ENCODE data around the gene PDK3. TPM values are rescaled to one million over a fixed set of nuclear protein-coding genes. Genes with fewer than 3 reads are reported as not detected.

Gene PDK3
- total RNA-seq = 5.2 and 10.5 TPM in 2 replicates

DNA sequence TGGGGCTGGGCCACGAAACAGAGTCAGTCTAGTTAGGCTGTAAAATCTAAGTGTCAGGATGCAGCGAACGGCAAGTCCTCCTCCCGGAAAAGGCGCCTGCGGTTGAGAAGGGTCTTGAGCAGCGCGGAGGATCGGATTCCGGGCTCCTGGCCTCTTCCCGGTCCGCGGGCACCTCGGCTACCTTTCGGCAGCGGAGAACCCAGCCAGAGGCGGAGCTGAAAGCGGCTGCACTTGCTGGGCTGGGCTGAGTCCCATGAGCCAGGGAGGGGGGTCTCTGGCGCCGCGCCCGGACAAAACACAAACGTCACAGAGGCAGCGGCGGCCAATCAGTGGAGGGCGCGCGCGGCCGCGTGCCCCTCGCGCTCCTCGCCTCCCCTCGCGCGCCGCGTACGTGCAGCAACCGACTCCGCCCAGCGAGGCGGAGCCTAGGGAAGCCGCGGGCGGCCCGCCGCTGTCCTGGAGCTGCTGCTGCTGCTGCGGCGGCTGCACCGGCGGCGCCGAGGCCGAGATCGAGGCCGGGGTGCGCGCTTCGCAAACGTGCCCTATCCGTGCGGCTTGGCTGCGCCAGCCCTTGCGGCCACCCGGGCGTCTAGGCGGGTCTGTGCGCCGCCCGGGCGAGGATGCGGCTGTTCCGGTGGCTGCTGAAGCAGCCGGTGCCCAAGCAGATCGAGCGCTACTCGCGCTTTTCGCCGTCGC, at the start of gene PDK3:
Gene PDK3, plus strand, starts transcription at position 451 of the 696 bp plus-strand sequence. Its CDS starts 170 bp downstream, at position 621.
- Histone ChIP-seq H3K36me3 (ENCODE audit: control insufficient read depth, insufficient read depth, low read length) (no peaks in the 10 kb centered on the region), H3K4me3 (ENCODE audit: low read depth, low read length) (peak within 1 kb of the TSS; percentile 66), H3K27me3 (ENCODE audit: control insufficient read depth, insufficient read depth, low read length) (no peaks in the 10 kb centered on the region)
- TF ChIP-seq, protein P1, sequence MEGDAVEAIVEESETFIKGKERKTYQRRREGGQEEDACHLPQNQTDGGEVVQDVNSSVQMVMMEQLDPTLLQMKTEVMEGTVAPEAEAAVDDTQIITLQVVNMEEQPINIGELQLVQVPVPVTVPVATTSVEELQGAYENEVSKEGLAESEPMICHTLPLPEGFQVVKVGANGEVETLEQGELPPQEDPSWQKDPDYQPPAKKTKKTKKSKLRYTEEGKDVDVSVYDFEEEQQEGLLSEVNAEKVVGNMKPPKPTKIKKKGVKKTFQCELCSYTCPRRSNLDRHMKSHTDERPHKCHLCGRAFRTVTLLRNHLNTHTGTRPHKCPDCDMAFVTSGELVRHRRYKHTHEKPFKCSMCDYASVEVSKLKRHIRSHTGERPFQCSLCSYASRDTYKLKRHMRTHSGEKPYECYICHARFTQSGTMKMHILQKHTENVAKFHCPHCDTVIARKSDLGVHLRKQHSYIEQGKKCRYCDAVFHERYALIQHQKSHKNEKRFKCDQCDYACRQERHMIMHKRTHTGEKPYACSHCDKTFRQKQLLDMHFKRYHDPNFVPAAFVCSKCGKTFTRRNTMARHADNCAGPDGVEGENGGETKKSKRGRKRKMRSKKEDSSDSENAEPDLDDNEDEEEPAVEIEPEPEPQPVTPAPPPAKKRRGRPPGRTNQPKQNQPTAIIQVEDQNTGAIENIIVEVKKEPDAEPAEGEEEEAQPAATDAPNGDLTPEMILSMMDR (IDR thresholded peaks at IDR 0.05; ENCODE audit: insufficient read depth, low read length, poor library complexity, severe bottlenecking) = no peak
- peak; percentile 38 for DNase-seq (ENCODE audit: low read depth)

DNA sequence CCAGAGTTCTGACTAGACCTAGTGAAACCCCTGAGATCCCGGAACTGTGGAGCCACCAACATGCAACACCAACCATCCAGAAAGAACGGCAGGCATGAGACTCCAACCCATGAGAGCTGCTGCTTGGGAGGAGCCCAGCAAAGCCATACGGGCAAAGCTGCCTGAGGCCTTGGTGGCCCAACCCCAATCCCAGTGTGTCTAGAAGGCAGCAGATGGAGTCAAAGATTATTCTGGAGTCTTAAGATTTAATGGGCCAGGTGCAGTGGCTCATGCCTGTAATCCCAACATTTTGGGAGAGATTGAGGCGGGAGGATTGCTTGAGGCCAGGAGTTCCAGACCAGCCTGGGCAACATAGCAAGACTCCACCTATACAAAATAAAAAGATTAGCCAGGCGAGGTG, 49.2 kb upstream of the PDK3 start:
- DNase-seq (ENCODE audit: low read depth) = no peak
- H3K27me3 ChIP-seq (ENCODE audit: control insufficient read depth, insufficient read depth, low read length) = no peaks in the 10 kb centered on the region
- H3K36me3 ChIP-seq (ENCODE audit: control insufficient read depth, insufficient read depth, low read length) = no peaks in the 10 kb centered on the region
- no peak overlapping the region for H3K4me3 ChIP-seq (ENCODE audit: low read depth, low read length)
- TF ChIP-seq, protein P1 (IDR thresholded peaks at IDR 0.05; ENCODE audit: insufficient read depth, low read length, poor library complexity, severe bottlenecking) = no peak

DNA sequence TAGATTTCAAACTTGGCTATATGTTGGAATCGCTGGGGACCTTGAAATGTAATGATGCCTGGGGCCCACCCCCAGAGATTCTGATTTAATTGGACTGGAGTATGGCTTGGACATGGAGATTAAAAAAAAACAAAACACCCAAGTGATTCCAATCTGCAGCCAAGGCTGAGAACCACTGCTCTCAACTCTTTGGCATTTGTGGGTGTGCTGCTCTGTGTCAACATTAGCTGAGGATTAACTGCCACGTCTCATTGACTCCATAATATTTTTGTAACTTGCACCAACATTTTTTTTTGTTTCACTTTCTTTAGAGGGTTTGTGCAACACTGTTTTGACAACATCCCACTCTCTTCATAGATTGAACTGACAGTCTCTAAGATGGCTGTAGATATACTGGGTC, 41.1 kb upstream of the PDK3 start:
- TF ChIP-seq, protein P1 (IDR thresholded peaks at IDR 0.05; ENCODE audit: insufficient read depth, low read length, poor library complexity, severe bottlenecking) = no peak

DNA sequence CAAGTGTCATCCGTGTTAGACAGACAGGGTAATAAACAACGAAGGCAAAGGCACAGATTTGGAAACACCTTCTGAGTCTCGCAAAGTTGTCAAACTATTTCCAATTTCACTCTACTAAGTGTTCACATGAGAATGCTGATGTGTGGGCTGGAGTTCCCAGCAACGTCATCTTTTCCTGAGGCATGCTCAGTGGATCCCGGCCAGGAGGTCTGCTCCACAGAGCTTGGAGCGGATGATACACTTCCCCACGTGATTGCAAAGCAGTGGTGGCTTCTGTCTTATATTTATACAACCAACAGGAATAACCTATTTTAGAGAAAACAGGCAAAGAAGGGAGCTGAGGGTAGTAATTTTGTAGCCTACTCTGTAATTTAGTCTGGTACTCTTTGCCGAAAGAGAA, 40.1 kb upstream of the PDK3 start:
- TF ChIP-seq, protein P1 (IDR thresholded peaks at IDR 0.05; ENCODE audit: insufficient read depth, low read length, poor library complexity, severe bottlenecking) = no peak
- DNase-seq (ENCODE audit: low read depth) = no peak

More for the DNA sequence above, 41.1 kb upstream of the PDK3 start:
- H3K36me3 ChIP-seq (ENCODE audit: control insufficient read depth, insufficient read depth, low read length) = no peaks in the 10 kb centered on the region
- peak; percentile 44 for DNase-seq (ENCODE audit: low read depth)
- no peaks in the 10 kb centered on the region for H3K27me3 ChIP-seq (ENCODE audit: control insufficient read depth, insufficient read depth, low read length)
- H3K4me3 ChIP-seq (ENCODE audit: low read depth, low read length) = no peak overlapping the region

DNA sequence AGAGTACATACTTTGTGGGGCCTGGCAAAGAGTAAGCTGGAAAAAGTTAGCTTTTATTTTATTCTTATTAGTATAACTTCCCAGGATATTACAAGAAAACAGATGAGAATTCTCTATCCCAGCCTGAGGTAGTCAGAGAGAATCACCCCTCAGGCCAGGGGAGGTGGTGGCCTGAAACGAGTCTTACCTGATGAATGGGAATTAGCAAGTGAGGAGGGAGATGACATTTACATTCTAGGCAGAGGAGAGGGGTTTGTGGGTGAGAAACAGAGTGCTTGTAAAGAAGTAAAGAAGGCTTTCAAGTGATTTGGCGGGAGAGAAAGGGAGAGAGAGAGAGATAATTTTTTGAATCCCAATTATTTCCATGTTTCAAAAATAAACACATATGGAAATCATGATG, 39.3 kb upstream of the PDK3 start:
- DNase-seq (ENCODE audit: low read depth) = no peak
- TF ChIP-seq, protein P1 (IDR thresholded peaks at IDR 0.05; ENCODE audit: insufficient read depth, low read length, poor library complexity, severe bottlenecking) = no peak
- Histone ChIP-seq H3K27me3 (ENCODE audit: control insufficient read depth, insufficient read depth, low read length) (no peaks in the 10 kb centered on the region), H3K4me3 (ENCODE audit: low read depth, low read length) (no peak overlapping the region), H3K36me3 (ENCODE audit: control insufficient read depth, insufficient read depth, low read length) (no peaks in the 10 kb centered on the region)

More for the DNA sequence above, 40.1 kb upstream of the PDK3 start:
- Histone ChIP-seq H3K36me3 (ENCODE audit: control insufficient read depth, insufficient read depth, low read length) (no peaks in the 10 kb centered on the region), H3K27me3 (ENCODE audit: control insufficient read depth, insufficient read depth, low read length) (no peaks in the 10 kb centered on the region), H3K4me3 (ENCODE audit: low read depth, low read length) (no peak overlapping the region)
